GM12874 (cell line): ENCODE data around the gene ROMO1.

Source experiments
- TF ChIP-seq, protein P1 (sequence below): IDR thresholded peaks from 2 replicates; pipeline ENCODE4 v1.5.1; 2011; ENCODE audit warnings: low read depth, mild to moderate bottlenecking, control low read depth, low read length, moderate library complexity; ENCODE audit not compliant: insufficient read depth

ROMO1 gene

DNA sequence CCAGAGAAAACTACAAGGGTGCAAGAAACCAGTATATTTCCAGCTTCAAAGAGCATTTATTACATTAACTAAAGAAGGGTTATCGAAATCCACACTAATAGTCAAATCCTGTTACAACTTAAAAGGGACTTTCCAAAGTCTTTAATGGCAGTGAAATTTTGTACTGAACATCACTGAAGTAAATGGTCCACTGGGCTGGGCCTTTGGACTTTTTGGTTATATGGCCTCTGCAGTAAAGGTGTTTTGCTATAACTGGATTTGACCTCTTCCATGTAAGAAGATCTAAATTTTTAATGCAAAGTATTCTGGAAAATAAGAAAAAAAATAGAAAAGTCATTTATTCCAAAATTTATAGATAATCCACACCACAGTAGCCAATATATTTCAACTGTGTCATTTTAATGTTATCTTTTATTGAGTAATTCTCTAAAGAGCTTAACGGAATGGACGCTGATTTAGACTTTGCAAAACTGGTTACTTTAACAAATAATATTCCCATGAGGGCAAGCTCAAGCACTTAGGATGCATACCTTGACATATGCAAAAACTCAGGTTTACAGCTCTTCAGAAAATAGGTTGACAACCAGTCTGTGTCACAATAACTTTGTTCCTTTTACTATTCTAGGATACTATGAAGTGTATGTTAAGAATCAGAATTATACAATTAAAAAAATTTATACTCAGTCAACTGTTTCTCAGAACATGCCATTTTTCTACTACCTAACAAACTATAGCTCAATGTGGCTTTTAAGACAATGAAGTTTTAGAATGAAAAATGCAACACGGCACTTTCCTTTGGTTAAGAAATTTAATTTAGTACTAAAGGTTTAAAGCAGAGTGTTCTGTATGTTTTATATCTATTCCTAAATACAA lies 35.8 kb downstream of the ROMO1 start:
- TF ChIP-seq, protein P1, sequence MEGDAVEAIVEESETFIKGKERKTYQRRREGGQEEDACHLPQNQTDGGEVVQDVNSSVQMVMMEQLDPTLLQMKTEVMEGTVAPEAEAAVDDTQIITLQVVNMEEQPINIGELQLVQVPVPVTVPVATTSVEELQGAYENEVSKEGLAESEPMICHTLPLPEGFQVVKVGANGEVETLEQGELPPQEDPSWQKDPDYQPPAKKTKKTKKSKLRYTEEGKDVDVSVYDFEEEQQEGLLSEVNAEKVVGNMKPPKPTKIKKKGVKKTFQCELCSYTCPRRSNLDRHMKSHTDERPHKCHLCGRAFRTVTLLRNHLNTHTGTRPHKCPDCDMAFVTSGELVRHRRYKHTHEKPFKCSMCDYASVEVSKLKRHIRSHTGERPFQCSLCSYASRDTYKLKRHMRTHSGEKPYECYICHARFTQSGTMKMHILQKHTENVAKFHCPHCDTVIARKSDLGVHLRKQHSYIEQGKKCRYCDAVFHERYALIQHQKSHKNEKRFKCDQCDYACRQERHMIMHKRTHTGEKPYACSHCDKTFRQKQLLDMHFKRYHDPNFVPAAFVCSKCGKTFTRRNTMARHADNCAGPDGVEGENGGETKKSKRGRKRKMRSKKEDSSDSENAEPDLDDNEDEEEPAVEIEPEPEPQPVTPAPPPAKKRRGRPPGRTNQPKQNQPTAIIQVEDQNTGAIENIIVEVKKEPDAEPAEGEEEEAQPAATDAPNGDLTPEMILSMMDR = no peak

DNA sequence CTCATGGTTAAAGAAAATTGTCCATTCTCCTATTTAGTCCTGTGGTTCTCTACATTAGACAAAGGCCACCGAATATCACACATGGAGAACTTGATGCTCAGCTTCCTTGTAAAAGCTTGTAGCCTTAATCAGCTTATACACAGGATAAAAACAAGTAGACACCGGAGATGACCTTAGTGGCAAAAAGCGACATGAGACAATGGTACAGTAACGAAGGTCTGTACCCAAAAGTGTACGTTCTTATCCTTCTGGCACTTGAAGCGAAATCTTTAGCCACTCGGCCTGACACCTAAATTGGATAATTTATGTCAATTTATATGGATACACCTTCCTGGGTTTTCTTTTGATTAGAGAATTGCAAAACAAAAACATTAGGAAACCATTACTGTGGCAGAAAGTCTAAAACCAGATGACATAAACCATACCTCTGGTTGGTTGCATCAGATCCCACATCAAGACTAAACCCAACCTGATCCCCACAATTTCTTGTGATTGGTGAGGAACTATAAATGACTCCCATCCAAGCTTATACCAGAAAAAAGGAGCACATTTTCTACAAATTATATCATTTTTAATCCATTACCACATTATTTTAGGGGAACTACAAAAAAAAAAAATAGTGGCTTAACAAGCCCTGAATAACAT lies 36.7 kb downstream of the ROMO1 start:
- TF ChIP-seq, protein P1 = no peak

DNA sequence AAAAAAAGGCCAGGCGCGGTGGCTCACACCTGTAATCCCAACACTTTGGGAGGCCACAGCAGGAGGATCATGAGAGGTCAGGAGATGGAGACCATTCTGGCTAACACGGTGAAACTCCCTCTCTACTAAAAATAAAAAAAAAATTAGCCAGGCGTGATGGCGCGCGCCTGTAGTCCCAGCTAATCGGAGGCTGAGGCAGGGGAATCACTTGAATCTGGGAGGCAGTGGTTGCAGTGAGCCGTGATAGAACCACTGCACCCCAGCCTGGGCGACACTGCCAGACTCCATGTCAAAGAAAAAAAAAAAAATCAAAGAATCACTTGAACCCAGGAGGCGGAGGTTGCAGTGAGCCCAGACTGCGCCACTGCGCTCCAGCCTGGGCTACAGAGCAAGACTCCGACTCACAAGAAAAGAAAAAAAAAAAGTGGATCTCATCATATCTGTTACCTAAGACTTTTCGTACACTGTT lies 38.7 kb downstream of the ROMO1 start:
- TF ChIP-seq, protein P1 = no peak

DNA sequence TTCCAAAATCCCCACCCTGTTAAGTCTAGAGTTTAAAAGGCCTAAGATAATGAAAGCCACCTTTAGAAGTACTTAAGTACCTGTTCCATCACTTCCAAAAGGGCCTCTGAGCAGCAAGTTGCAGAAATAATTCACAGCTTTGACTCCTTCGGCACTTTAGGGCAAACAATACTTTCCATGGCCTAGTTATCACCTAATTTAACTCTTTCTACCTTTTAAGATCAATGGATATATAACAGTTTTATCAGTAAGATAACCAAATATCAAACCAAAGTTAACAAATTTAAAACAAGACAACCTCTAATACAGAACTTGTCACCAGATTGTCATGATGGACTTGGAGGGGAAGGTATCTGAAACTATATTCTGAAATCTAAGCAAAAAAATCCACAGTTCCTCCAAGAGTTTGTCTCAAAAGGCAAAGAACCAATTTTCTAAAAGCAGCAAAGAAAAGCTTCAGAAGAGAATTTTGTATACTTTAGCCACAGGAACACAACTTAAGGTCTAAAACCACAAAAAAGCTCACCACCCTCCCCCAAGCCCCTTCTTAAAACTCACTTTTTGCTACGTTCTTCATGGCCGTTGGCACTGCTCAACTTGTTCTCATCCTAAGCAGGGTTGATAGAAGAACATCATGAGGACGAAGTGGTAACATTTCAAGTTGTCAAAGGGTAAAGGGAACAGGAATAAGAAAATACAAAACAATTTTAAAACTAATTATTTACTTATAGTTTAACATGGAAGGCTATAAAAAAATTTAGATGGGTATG lies 39.4 kb downstream of the ROMO1 start:
- TF ChIP-seq, protein P1 = no peak

DNA sequence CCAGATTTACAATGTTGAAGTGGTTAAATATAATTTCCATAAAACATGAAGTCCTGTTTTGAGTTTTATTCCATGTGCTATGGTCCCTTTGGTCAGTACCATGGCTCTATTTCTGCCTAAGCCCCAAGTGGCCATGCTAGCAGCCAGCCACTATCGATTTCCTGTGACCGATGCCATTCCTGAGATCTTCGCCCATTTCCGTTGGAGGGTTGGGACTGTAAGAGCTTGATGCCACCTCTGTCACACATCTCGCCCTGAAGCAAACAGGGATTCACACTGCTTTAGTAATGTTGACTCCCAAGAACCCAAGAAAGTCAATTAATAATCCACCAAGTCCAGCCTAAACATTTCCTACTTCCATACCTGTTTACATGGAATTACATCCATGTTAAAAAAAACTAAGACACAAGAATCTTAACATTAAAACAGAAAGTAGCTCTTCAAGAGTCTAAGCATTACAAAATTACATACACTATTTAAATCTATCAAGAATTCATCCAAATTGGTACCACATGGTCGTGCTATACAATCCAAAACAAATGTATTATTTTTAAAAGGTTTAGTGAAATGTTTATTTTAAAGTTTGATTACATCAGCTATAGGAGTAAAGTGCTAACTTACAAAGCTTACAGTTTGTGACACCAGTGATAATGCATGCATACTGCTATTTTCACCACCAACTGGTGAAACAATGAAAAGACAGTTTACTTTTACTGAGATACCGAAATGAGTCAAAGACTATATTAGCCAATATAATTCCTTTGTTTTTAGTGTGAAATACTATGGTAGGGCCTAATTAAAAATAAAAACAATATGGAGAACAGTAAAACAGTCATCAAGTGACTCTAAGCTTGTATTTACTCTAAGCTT lies 40.3 kb downstream of the ROMO1 start:
- TF ChIP-seq, protein P1 = peak; percentile 9; the same call in 1 of the 2 replicates

DNA sequence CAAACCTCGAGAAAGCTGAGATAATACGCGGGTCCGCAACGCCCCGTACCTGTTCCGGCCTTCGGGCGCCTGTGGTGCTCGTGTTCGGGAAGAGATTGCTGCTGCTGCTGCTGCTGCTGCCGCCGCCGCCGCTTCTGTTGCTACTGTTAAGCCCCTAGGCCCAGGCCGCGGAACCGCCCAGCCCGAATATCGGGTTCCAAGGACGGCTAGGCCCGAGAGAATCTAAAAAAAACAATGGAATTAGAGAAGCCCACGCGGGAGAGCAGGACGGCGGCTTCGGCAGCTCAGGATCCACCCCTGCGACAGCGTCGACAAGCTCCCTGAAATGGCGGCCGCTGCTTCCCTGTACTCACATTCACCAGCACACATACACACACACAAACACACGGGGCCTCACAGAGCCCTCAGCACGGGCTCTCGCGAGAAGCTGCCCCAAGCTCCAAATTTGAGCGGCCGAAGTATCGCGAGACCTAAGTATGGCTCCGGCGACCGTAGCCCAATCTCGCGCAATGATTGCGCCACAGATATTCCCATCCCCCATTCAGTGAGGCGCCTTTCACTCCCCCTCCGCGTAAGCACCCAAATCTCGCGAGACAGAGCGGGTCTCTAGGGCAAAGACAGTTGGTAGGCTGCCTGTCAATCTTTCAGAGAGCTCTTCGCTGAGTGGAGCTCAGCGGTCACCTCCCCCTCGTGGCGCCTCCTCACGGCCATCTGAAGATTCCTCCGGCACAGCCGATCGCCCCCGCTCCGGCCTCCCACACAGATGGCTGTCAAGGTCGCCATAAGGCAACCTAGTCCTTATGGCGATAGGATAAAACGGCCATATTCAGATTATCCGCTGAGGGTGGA lies 42.9 kb downstream of the ROMO1 start, which contains the start of gene RBM39:
RBM39 (minus strand) TSS at position 369 of the 849 bp plus-strand sequence. CDS start 1,386 bp downstream, outside the sequence.
- TF ChIP-seq, protein P1 = peak; percentile 36
